NCI-H2196 (cell line): ENCODE data around the gene MARK1.

ENCODE experiments used
- DNase-seq: peaks from one replicate; lab custom pipeline; 2025; ENCODE audit not compliant: unreplicated experiment; lab: John Stamatoyannopoulos, UW

Gene MARK1

GRCh38 chr1:220527908-220528678 is at the start of gene MARK1:
Gene MARK1, plus strand, starts transcription at chr1:220528136. Its CDS starts 687 bp downstream, at chr1:220528823.
- DNase-seq: peak; percentile 67

- no peak for DNase-seq
Observed at GRCh38 chr1:220483700-220484099, 44.2 kb upstream of the MARK1 start.

- DNase-seq: no peak
Observed at GRCh38 chr1:220484135-220484534, 43.8 kb upstream of the MARK1 start.

GRCh38 chr1:220485131-220485530 is 42.8 kb upstream of the MARK1 start:
- no peak for DNase-seq

- no peak for DNase-seq
Observed at GRCh38 chr1:220485791-220486190, 42.1 kb upstream of the MARK1 start.

GRCh38 chr1:220487297-220487820 is 40.6 kb upstream of the MARK1 start:
- peak; percentile 85 for DNase-seq

GRCh38 chr1:220491891-220492290 is 36.0 kb upstream of the MARK1 start:
- DNase-seq: no peak

GRCh38 chr1:220497220-220497947 is 30.6 kb upstream of the MARK1 start:
- DNase-seq: no peak

GRCh38 chr1:220498188-220498587 is 29.7 kb upstream of the MARK1 start:
- no peak for DNase-seq

- peak; percentile 9 for DNase-seq
Observed at GRCh38 chr1:220500372-220500771, 27.6 kb upstream of the MARK1 start.

GRCh38 chr1:220504329-220504728 is 23.6 kb upstream of the MARK1 start:
- DNase-seq: no peak

GRCh38 chr1:220507085-220507484 is 20.9 kb upstream of the MARK1 start:
- no peak for DNase-seq

GRCh38 chr1:220511179-220511578 is 16.8 kb upstream of the MARK1 start:
- DNase-seq: no peak

- DNase-seq: no peak
Observed at GRCh38 chr1:220511785-220512184, 16.2 kb upstream of the MARK1 start.

GRCh38 chr1:220513834-220514233 is 14.1 kb upstream of the MARK1 start:
- DNase-seq: no peak

- DNase-seq: no peak
Observed at GRCh38 chr1:220514256-220514655, 13.7 kb upstream of the MARK1 start.

GRCh38 chr1:220516014-220516721 is 11.8 kb upstream of the MARK1 start:
- no peak for DNase-seq

- no peak for DNase-seq
Observed at GRCh38 chr1:220516722-220517042, 11.3 kb upstream of the MARK1 start.

GRCh38 chr1:220521778-220522177 is 6.2 kb upstream of the MARK1 start:
- DNase-seq: peak; percentile 75

- DNase-seq: no peak
Observed at GRCh38 chr1:220526294-220526693, 1.6 kb upstream of the MARK1 start.

- no peak for DNase-seq
Observed at GRCh38 chr1:220527279-220527907, 543 bp upstream of the MARK1 start.
